Measurements from ENCODE around the gene ALKBH4.
"Not testable (repeated sequence)": the region's sequence is repeated elsewhere in the genome, so short reads cannot be mapped to it uniquely, and the experiment has no call there.

Gene ALKBH4
- 0.50 to 14.5 (median 6.4) reads per million in 17 experiments for total RNA-seq

GRCh38 chr7:102464577-102465280 is at the start of gene ALKBH4, which contains the start of gene LRWD1:
Gene ALKBH4, minus strand, starts transcription at chr7:102464863. Its CDS starts 27 bp downstream, at chr7:102464836.
Gene LRWD1, plus strand, starts transcription at chr7:102464984. Its CDS starts 97 bp downstream, at chr7:102465081.
- DNase-seq = peak; percentile 99 to 100 (median 100)

- peak; percentile 28 to 82 (median 45) for DNase-seq
Measured at GRCh38 chr7:102512642-102513221, 48.1 kb upstream of the ALKBH4 start.

GRCh38 chr7:102511860-102512522 is 47.3 kb upstream of the ALKBH4 start:
- DNase-seq = not testable (repeated sequence)

GRCh38 chr7:102510575-102510974 is 45.9 kb upstream of the ALKBH4 start:
- DNase-seq = not testable (repeated sequence)

- DNase-seq = not testable (repeated sequence)
Measured at GRCh38 chr7:102507410-102508088, 42.9 kb upstream of the ALKBH4 start.

- not testable (repeated sequence) for DNase-seq
Measured at GRCh38 chr7:102505298-102506185, 40.9 kb upstream of the ALKBH4 start.

- not testable (repeated sequence) for DNase-seq
Measured at GRCh38 chr7:102503141-102503540, 38.5 kb upstream of the ALKBH4 start.

- DNase-seq = not testable (repeated sequence)
Measured at GRCh38 chr7:102498321-102498720, 33.7 kb upstream of the ALKBH4 start.

GRCh38 chr7:102497308-102497707 is 32.6 kb upstream of the ALKBH4 start:
- not testable (repeated sequence) for DNase-seq

GRCh38 chr7:102496861-102497260 is 32.2 kb upstream of the ALKBH4 start:
- not testable (repeated sequence) for DNase-seq

- DNase-seq = not testable (repeated sequence)
Measured at GRCh38 chr7:102494473-102495149, 29.9 kb upstream of the ALKBH4 start.

GRCh38 chr7:102494026-102494425 is 29.4 kb upstream of the ALKBH4 start:
- not testable (repeated sequence) for DNase-seq

- DNase-seq = not testable (repeated sequence)
Measured at GRCh38 chr7:102493220-102493935, 28.7 kb upstream of the ALKBH4 start.

- not testable (repeated sequence) for DNase-seq
Measured at GRCh38 chr7:102490529-102491075, 25.9 kb upstream of the ALKBH4 start.

GRCh38 chr7:102484317-102484716 is 19.7 kb upstream of the ALKBH4 start:
- DNase-seq = not testable (repeated sequence)

GRCh38 chr7:102481962-102482361 is 17.3 kb upstream of the ALKBH4 start:
- not testable (repeated sequence) for DNase-seq

- DNase-seq = not testable (repeated sequence)
Measured at GRCh38 chr7:102479982-102480637, 15.4 kb upstream of the ALKBH4 start.

- DNase-seq = not testable (repeated sequence)
Measured at GRCh38 chr7:102479209-102479584, 14.5 kb upstream of the ALKBH4 start.

Measured in suppressor macrophage (primary cell).